K562 (cell line): ENCODE measurements around the gene TMEM87B. TPM values are rescaled to one million over a fixed set of nuclear protein-coding genes. Genes with fewer than 3 reads are reported as not detected.
A peak's percentile ranks its signal among the peaks of the same experiment; 100 is the strongest.

Experiments
- ATAC-seq: fragments of 200-7000 bp; cut with Tn5 transposase; 3 replicates; pipeline ENCODE4 v1.9.1; 2020; ENCODE audit warnings: moderate library complexity
- BruUV-seq: library from RNA; stranded (reverse); fragments of 400-500 nt; replicated peaks from 2 replicates; lab custom pipeline; 2021; lab: Mats Ljungman, UMichigan
- CTCF ChIA-PET: fragments of 300-600 bp; formaldehyde crosslinking; extraction: SDS; loops from one replicate; lab custom pipeline; 2021; ENCODE audit warnings: low intra/inter-chr PET ratio; lab: Yijun Ruan, JAX
- POLR2A ChIA-PET: fragments of 300-600, 350-650 bp; sonication (Branson Sonifier 250); formaldehyde crosslinking; extraction: SDS; loops from one replicate; lab custom pipeline; 2021; ENCODE audit warnings: antibody characterized with exemption, inconsistent platforms; lab: Yijun Ruan, JAX
- DNase-seq, 4 experiments: peaks; one replicate each; pipeline versions ENCODE4 v3.0.0 to v3.0.0-alpha.2; 2011 to 2018; ENCODE audit warnings: low spot score in 3 of 4, mixed read lengths in 3 of 4; ENCODE audit errors: extremely low read depth in 1 of 4
- FAIRE-seq: peaks from 2 replicates; lab custom pipeline; 2011; peaks lifted over from hg19 to GRCh38; lab: Jason Lieb, UNC
- H2AFZ ChIP-seq: 2 replicates; pipeline ENCODE4 v1.6.0; 2011; ENCODE audit warnings: low read depth, low read length, control low read depth, inconsistent platforms
- H3K27ac ChIP-seq: fragments of 200-600 bp; 3 replicates; pipeline ENCODE4 v1.8.0; 2011; ENCODE audit warnings: low read depth, mild to moderate bottlenecking, control low read depth, inconsistent platforms, low read length, moderate library complexity, mixed read lengths; ENCODE audit errors: extremely low read depth
- H3K27me3 ChIP-seq, 2 experiments: fragments of 300-600 bp in 1 of 2; 2 replicates in 1 of 2; 3 replicates in 1 of 2; pipeline versions ENCODE4 v1.6.0 to v1.8.0; 2011; ENCODE audit warnings: inconsistent platforms in 2 of 2, low read length in 2 of 2, mild to moderate bottlenecking in 1 of 2, mixed read lengths in 1 of 2, moderate library complexity in 1 of 2; ENCODE audit not compliant: control insufficient read depth in 2 of 2, insufficient read depth in 2 of 2
- H3K36me3 ChIP-seq: fragments of 300-600 bp; 3 replicates; pipeline ENCODE4 v1.8.0; 2011; ENCODE audit warnings: mild to moderate bottlenecking, low read length, inconsistent platforms; ENCODE audit not compliant: control insufficient read depth, insufficient read depth
- H3K4me1 ChIP-seq, 2 experiments: fragments of 200-600 bp in 1 of 2; replicated peaks in 1 of 2; 2 replicates in 1 of 2; 3 replicates in 1 of 2; pipeline versions ENCODE4 v1.5.1 to v1.8.0; 2011; ENCODE audit warnings: inconsistent platforms in 2 of 2, low read length in 2 of 2, mild to moderate bottlenecking in 1 of 2, mixed read lengths in 1 of 2, moderate library complexity in 1 of 2; ENCODE audit not compliant: control insufficient read depth in 2 of 2, insufficient read depth in 2 of 2
- H3K4me2 ChIP-seq: 2 replicates; pipeline ENCODE4 v1.6.1; 2011; ENCODE audit warnings: low read length, control low read depth, inconsistent platforms, mixed read lengths; ENCODE audit not compliant: insufficient read depth
- H3K4me3 ChIP-seq: fragments of 200-600 bp; sonication (generic), shearing (Covaris generic); 2 replicates; pipeline ENCODE4 v1.5.1; 2016; ENCODE audit warnings: control low read depth, inconsistent platforms
- H3K79me2 ChIP-seq: fragments of 200-600 bp; 3 replicates; pipeline ENCODE4 v1.8.0; 2011; ENCODE audit warnings: low read length, inconsistent platforms; ENCODE audit not compliant: control insufficient read depth, insufficient read depth
- H3K9ac ChIP-seq, 2 experiments: 2 replicates each; pipeline versions ENCODE4 v1.6.0 to v1.6.1; 2011; ENCODE audit warnings: low read depth in 2 of 2, low read length in 2 of 2, control low read depth in 1 of 2, inconsistent platforms in 1 of 2, mild to moderate bottlenecking in 1 of 2, mixed read lengths in 1 of 2; ENCODE audit not compliant: insufficient read depth in 1 of 2
- H3K9me1 ChIP-seq: one replicate; pipeline ENCODE4 v1.6.0; 2011; ENCODE audit warnings: inconsistent platforms, mild to moderate bottlenecking, low read length, moderate library complexity; ENCODE audit not compliant: control insufficient read depth, insufficient read depth
- H3K9me3 ChIP-seq: replicated peaks from 2 replicates; pipeline ENCODE4 v1.5.1; 2011; ENCODE audit warnings: low read depth, low read length, inconsistent platforms; ENCODE audit not compliant: control insufficient read depth, insufficient read depth
- H4K20me1 ChIP-seq: replicated peaks from 2 replicates; pipeline ENCODE4 v1.6.1; 2011; ENCODE audit warnings: low read length, inconsistent platforms, mixed read lengths; ENCODE audit not compliant: control insufficient read depth, insufficient read depth
- ATF3 ChIP-seq, 2 experiments: fragments of 450-650 bp in 1 of 2; sonication (generic) in 1 of 2; formaldehyde crosslinking in 1 of 2; IDR thresholded peaks in 1 of 2; conservative IDR thresholded peaks in 1 of 2; 2 replicates each; pipeline versions ENCODE4 v1.6.1 to v1.8.1; 2016 to 2023; ENCODE audit warnings: mild to moderate bottlenecking in 2 of 2, moderate library complexity in 2 of 2, inconsistent platforms in 1 of 2, missing genetic modification reagents in 1 of 2
- CBX8 ChIP-seq: fragments of 200-600 bp; sonication (generic); IDR thresholded peaks from 2 replicates; pipeline ENCODE4 v1.6.1; 2012; ENCODE audit warnings: borderline replicate concordance, mixed run types, low read depth, mild to moderate bottlenecking, moderate library complexity, mixed read lengths, low read length, control low read depth, inconsistent platforms; ENCODE audit not compliant: poor library complexity, severe bottlenecking; ENCODE audit errors: extremely low read depth
- E2F5 ChIP-seq: sonication (generic); formaldehyde crosslinking; IDR thresholded peaks from 2 replicates; pipeline ENCODE4 v1.8.0; 2022; ENCODE audit warnings: mild to moderate bottlenecking, missing genetic modification reagents
- E2F6 ChIP-seq, 2 experiments: IDR thresholded peaks; 2 replicates each; pipeline ENCODE4 v1.6.1; 2011; ENCODE audit warnings: borderline replicate concordance in 1 of 2, control low read depth in 1 of 2, low read depth in 1 of 2, low read length in 1 of 2, mild to moderate bottlenecking in 1 of 2, mixed read lengths in 1 of 2, moderate library complexity in 1 of 2; ENCODE audit not compliant: insufficient read depth in 1 of 2, insufficient read length in 1 of 2, poor library complexity in 1 of 2, severe bottlenecking in 1 of 2; ENCODE audit errors: extremely low read depth in 1 of 2
- GTF2B ChIP-seq: IDR thresholded peaks from 2 replicates; pipeline ENCODE4 v1.6.1; 2011; ENCODE audit not compliant: insufficient read length; ENCODE audit errors: extremely low read depth
- HBP1 ChIP-seq: fragments of 450-650 bp; formaldehyde crosslinking; IDR thresholded peaks from 2 replicates; pipeline ENCODE4 v1.4.0; 2022; ENCODE audit warnings: missing genetic modification characterization
- L3MBTL2 ChIP-seq: fragments of 450-650 bp; IDR thresholded peaks from 2 replicates; pipeline ENCODE4 v1.6.1; 2016; ENCODE audit warnings: mild to moderate bottlenecking, moderate library complexity
- MBD2 ChIP-seq: sonication (generic); IDR thresholded peaks from 2 replicates; pipeline ENCODE4 v1.6.1; 2016; ENCODE audit warnings: low read depth, borderline replicate concordance
- MECOM ChIP-seq: fragments of 250-450 bp; sonication (Bioruptor Pico); IDR thresholded peaks from 2 replicates; pipeline ENCODE4 v1.8.0; 2022; ENCODE audit warnings: inconsistent platforms
- NFIX ChIP-seq: fragments of 250-450 bp; sonication (Bioruptor Pico); IDR thresholded peaks from 2 replicates; pipeline ENCODE4 v1.4.0; 2020; ENCODE audit warnings: low read depth, mild to moderate bottlenecking, moderate library complexity
- WGBS: fragments of 100-300 bp; shearing (Covaris generic); methylation state at CpG from one replicate; pipeline ENCODE4 v1.1.6; 2016; ENCODE audit warnings: low coverage, mixed read lengths; ENCODE audit not compliant: insufficient coverage; ENCODE audit errors: missing lambda C conversion rate; 5-methylcytosine and 5-hydroxymethylcytosine counted together
- in situ Hi-C: fragments of 300-500 bp; cut with MboI; formaldehyde crosslinking; loops from 4 replicates; pipeline ENCODE4 v1.15.0; 2018; ENCODE audit warnings: inconsistent platforms, mixed read lengths
- intact Hi-C: fragments of 100-400 bp; cut with micrococcal nuclease; formaldehyde crosslinking; loops from 2 replicates; pipeline ENCODE4 v1.14.2; 2022
- polyA plus RNA-seq, 8 experiments: library from polyadenylated mRNA; depleted of rRNA in 4 of 8; stranded (reverse) in 5 of 8; unstranded in 3 of 8; fragments of >200 nt; fragmentation: Nextera tagmentation in 2 of 8; fragmentation: Illumina TruSeq in 1 of 8; extraction: Ambion mirVana in 2 of 8; extraction: Trizol in 1 of 8; gene quantifications; 2 replicates each; pipeline versions ENCODE4 v1.2.1 to v1.2.3, GENCODE V29; 2011 to 2014; ENCODE audit warnings: inconsistent platforms in 1 of 8, missing spikeins in 1 of 8
- total RNA-seq, 7 experiments: library from RNA; depleted of rRNA in 6 of 7; stranded (reverse); fragments of >200 nt in 6 of 7; fragmentation: Illumina TruSeq in 2 of 7; extraction: Trizol in 2 of 7; gene quantifications; 2 replicates each; pipeline versions ENCODE4 v1.2.1 to v1.2.3, GENCODE V29; 2011 to 2021; ENCODE audit warnings: low replicate concordance in 1 of 7

TMEM87B gene
- total and polyA plus RNA-seq, 9 of the 15 experiments (the other 6 are each of a cell fraction or from before 2014, with no cell fraction given), result 3.7 to 17.1 (median 11.0) TPM

GRCh38 chr2:112021781-112022231 lies 33.3 kb upstream of the TMEM87B start (continued):
- peak; percentile 99 for TF ChIP-seq ATF3 (IDR thresholded peaks at IDR 0.05)
- peak; percentile 74; the same call in 1 of the 2 replicates for TF ChIP-seq ATF3 (CRISPR knock-in tag; conservative IDR thresholded peaks at IDR 0.05)
- 0 out of 2 replicates have a peak, but pooled peaks have one; percentile 26 for TF ChIP-seq L3MBTL2
- TF ChIP-seq, all 486 proteins: peak for 77

- intact Hi-C loops, result no loop called here
Measured at GRCh38 chr2:112023707-112024106, 31.4 kb upstream of the TMEM87B start.

More at GRCh38 chr2:112023707-112024106, 31.4 kb upstream of the TMEM87B start:
- 78% methylated on average over 5 of the region's 5 CpGs for WGBS
- Histone ChIP-seq H3K9me1 (no peaks in the 10 kb centered on the region), H3K9me3 (no peaks in the 10 kb centered on the region), H3K79me2 (no peaks in the 10 kb centered on the region), H2AFZ (no peak overlapping the region), H4K20me1 (no peaks in the 10 kb centered on the region), H3K27me3 (no peaks in the 10 kb centered on the region), H3K27ac (no peak overlapping the region), H3K4me1 (peaks cover 13 to 31% of the 10 kb centered on the region in 2 experiments; a peak in 4 of 5 replicates), H3K36me3 (no peaks in the 10 kb centered on the region), H3K4me2 (no peak overlapping the region)
- ChIA-PET CTCF (no interaction called here), POLR2A (interaction anchor here (0.7 kb wide), 1 partner anchor 656 kb away, joined by 4 read pairs; no protein-coding TSS in a partner anchor)
- DNase-seq (no peak), FAIRE-seq (no peak), ATAC-seq (no peak)
- in situ Hi-C loops, result no loop called here
- no TSS peak for BruUV-seq
- TF ChIP-seq GTF2B (no peak), MECOM (CRISPR knock-in tag) (no peak), CBX8 (no peak), E2F5 (CRISPR knock-in tag) (no peak), MBD2 (no peak), HBP1 (CRISPR knock-in tag) (no peak), NFIX (CRISPR knock-in tag) (no peak), E2F6 (IDR thresholded peaks at IDR 0.05; ENCODE audit: borderline replicate concordance in 1 of 2, extremely low read depth in 1 of 2, insufficient read depth in 1 of 2, insufficient read length in 1 of 2, low read depth in 1 of 2, low read length in 1 of 2, poor library complexity in 1 of 2, severe bottlenecking in 1 of 2) (no peak)
- TF ChIP-seq, all 486 proteins: peak for 0
- Histone ChIP-seq H3K9ac (no peak overlapping the region), H3K4me3 (no peak overlapping the region)
